COLO668 (cell line): Measurements from ENCODE around the gene PBLD.
"Not testable (repeated sequence)": the region's sequence is repeated elsewhere in the genome, so short reads cannot be mapped to it uniquely, and the experiment has no call there.

Experiments
- DNase-seq: peaks from one replicate; lab custom pipeline; 2025; ENCODE audit not compliant: unreplicated experiment; lab: John Stamatoyannopoulos, UW

PBLD gene

GRCh38 chr10:68331455-68332258, 1.1 kb downstream of the PBLD start, which contains the start of gene HNRNPH3:
TSS of gene HNRNPH3 (plus strand) at chr10:68332064. CDS start at chr10:68337222, 5,158 bp downstream.
- DNase-seq, result peak; percentile 96

- peak; percentile 6 for DNase-seq
Observed at GRCh38 chr10:68330852-68331454, 1.8 kb downstream of the PBLD start.

- no peak for DNase-seq
Observed at GRCh38 chr10:68329506-68329861, 3.2 kb downstream of the PBLD start.

- no peak for DNase-seq
Observed at GRCh38 chr10:68327889-68328786, 4.6 kb downstream of the PBLD start.

GRCh38 chr10:68324396-68324795, 8.3 kb downstream of the PBLD start:
- DNase-seq, result not testable (repeated sequence)

GRCh38 chr10:68318331-68319059, 14.2 kb downstream of the PBLD start:
- no peak for DNase-seq

- no peak for DNase-seq
Observed at GRCh38 chr10:68315582-68315981, 17.1 kb downstream of the PBLD start.

GRCh38 chr10:68314930-68315329, 17.8 kb downstream of the PBLD start:
- not testable (repeated sequence) for DNase-seq

- DNase-seq, result no peak
Observed at GRCh38 chr10:68310531-68310930, 22.2 kb downstream of the PBLD start.

GRCh38 chr10:68305854-68306253, 26.9 kb downstream of the PBLD start:
- no peak for DNase-seq

GRCh38 chr10:68303849-68304412, 28.8 kb downstream of the PBLD start:
- peak; percentile 11 for DNase-seq

GRCh38 chr10:68302871-68303270, 29.9 kb downstream of the PBLD start:
- DNase-seq, result no peak

GRCh38 chr10:68302503-68302823, 30.3 kb downstream of the PBLD start:
- DNase-seq, result no peak

GRCh38 chr10:68301790-68302502, 30.8 kb downstream of the PBLD start:
- DNase-seq, result no peak

GRCh38 chr10:68301301-68301700, 31.4 kb downstream of the PBLD start:
- no peak for DNase-seq

GRCh38 chr10:68296843-68297663, 35.7 kb downstream of the PBLD start:
- no peak for DNase-seq

- DNase-seq, result no peak
Observed at GRCh38 chr10:68290736-68291135, 42.0 kb downstream of the PBLD start.

GRCh38 chr10:68288717-68289116, 44.0 kb downstream of the PBLD start:
- DNase-seq, result no peak
